ENCODE measurements around the gene POLR1A. TPM values are rescaled to one million over a fixed set of nuclear protein-coding genes. Genes with fewer than 3 reads are reported as not detected.

The POLR1A gene
- total RNA-seq, 1 donor from 2014 or later: 45.2 TPM

DNA sequence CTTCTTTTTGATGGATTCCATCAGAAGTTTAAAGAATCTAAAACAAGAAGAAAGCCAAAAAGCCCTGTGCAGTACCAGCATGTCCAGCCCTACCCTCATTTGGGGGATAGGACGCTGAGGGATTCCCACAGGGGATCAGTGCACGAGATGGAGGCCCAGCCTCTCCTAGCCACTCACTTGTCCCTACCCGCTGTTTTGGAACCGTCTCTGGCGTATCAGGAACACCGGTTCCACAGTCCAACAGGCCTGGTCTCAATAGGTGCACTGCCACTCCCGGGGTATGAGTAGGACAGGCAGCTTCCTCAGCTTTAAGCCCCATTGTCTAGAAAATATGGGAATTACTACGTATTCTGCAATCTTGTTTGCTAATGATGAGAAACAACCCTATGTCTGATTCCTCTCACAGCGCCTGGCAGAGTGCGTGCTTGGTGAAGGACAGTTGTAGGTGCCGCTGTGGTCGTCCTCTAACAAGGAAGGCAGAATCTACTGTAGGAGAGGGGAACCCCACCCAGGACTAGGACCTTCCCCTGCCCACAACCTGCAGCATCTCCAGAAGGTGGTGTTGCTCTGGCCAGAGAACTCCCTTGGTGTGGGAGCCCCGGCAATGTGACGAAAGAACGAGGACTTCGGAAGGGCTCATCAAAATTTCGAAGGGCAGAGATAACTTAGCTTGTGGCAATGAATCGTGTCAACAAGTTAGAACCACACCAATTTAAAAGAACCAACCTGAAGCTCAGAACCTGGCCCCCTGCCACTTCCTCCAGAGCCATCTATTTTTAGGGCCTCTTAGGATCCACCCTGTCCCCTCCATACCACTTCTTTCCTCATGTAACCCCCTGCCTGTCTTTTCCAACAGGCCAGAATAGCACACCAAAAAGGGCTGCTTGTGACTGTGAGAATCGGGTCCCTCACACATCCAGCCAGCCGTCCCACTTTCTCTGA is 71.7 kb downstream of the POLR1A start:
- Histone ChIP-seq H3K4me1 (ENCODE audit: insufficient read depth, low read length) (peaks cover 31% of the 10 kb centered on the region), H3K79me2 (ENCODE audit: insufficient read depth, low read length) (no peaks in the 10 kb centered on the region), H3K9ac (ENCODE audit: low read length) (no peak overlapping the region), H4K20me1 (ENCODE audit: insufficient read depth, low read length) (no peaks in the 10 kb centered on the region), H3K9me3 (ENCODE audit: insufficient read depth, low read depth, low read length) (no peaks in the 10 kb centered on the region), H3K36me3 (ENCODE audit: insufficient read depth, low read length) (peaks cover 44% of the 10 kb centered on the region), H3K4me3 (ENCODE audit: insufficient read depth, low read depth, low read length) (no peak overlapping the region), H2AFZ (ENCODE audit: low read depth, low read length) (no peak overlapping the region), H3K4me2 (ENCODE audit: low read length) (no peak overlapping the region), H3K27me3 (ENCODE audit: insufficient read depth, low read length) (no peaks in the 10 kb centered on the region), H3K27ac (ENCODE audit: low read depth, low read length) (no peak overlapping the region)
- no peaks in the 10 kb centered on the region for H3K9me3 Mint-ChIP-seq (ENCODE audit: unreplicated experiment)
- H3K4me1 Mint-ChIP-seq (ENCODE audit: low read depth, unreplicated experiment): peaks cover 27% of the 10 kb centered on the region
- no peaks in the 10 kb centered on the region for H3K27me3 Mint-ChIP-seq (ENCODE audit: low read depth, unreplicated experiment)
- H3K4me3 Mint-ChIP-seq (ENCODE audit: unreplicated experiment): no peak overlapping the region
- DNase-seq (ENCODE audit: low read depth) (no peak), FAIRE-seq (no peak)
- H3K36me3 Mint-ChIP-seq (ENCODE audit: low read depth, unreplicated experiment): peaks cover 43% of the 10 kb centered on the region
- no peak for TF ChIP-seq EZH2 (IDR thresholded peaks at IDR 0.05; ENCODE audit: insufficient read depth, low read length)
- TF ChIP-seq, protein P1, sequence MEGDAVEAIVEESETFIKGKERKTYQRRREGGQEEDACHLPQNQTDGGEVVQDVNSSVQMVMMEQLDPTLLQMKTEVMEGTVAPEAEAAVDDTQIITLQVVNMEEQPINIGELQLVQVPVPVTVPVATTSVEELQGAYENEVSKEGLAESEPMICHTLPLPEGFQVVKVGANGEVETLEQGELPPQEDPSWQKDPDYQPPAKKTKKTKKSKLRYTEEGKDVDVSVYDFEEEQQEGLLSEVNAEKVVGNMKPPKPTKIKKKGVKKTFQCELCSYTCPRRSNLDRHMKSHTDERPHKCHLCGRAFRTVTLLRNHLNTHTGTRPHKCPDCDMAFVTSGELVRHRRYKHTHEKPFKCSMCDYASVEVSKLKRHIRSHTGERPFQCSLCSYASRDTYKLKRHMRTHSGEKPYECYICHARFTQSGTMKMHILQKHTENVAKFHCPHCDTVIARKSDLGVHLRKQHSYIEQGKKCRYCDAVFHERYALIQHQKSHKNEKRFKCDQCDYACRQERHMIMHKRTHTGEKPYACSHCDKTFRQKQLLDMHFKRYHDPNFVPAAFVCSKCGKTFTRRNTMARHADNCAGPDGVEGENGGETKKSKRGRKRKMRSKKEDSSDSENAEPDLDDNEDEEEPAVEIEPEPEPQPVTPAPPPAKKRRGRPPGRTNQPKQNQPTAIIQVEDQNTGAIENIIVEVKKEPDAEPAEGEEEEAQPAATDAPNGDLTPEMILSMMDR (IDR thresholded peaks at IDR 0.05; ENCODE audit: insufficient read depth, low read depth, low read length): no peak
- no peak overlapping the region for H3K27ac Mint-ChIP-seq (ENCODE audit: unreplicated experiment)

DNA sequence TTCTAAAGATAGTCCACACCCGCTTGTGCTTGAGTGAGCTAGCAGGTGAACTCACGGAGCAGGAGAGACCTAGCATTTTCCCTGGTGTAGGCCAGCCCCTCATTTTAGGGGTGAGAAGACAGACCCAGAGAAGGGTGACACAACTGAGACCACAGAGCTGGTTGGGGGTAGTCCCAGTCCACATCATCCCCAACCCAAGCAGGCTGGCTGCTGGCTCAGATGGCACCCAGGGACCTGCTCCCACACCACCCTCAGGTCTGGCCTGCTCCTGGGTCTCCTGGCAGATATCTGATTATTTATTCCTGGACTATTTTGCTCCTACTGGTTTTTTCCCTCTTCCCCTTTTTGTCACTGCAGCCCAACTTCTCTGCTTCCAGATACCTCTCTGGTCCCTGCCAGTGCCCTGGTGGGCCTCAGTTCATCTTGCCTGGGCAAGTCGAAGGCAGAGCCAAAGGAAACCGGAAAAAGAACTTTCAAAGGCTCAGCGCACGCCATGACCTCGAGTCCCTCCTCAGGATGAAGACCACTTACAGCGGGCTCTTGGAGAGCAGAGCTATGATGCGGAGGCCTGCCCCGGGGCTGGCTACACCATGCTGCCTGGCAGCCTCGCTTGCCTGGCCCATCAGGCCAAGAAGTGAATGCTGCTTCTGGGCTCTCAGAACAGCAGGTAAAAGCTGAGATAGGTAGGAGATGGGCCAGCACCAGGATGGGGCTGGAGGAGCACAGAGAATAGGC is 72.7 kb downstream of the POLR1A start:
- H4K20me1 ChIP-seq (ENCODE audit: insufficient read depth, low read length): no peaks in the 10 kb centered on the region
- H2AFZ ChIP-seq (ENCODE audit: low read depth, low read length): no peak overlapping the region
- Mint-ChIP-seq H3K27ac (ENCODE audit: unreplicated experiment) (no peak overlapping the region), H3K36me3 (ENCODE audit: low read depth, unreplicated experiment) (peaks cover 48% of the 10 kb centered on the region), H3K4me3 (ENCODE audit: unreplicated experiment) (no peak overlapping the region), H3K9me3 (ENCODE audit: unreplicated experiment) (no peaks in the 10 kb centered on the region), H3K4me1 (ENCODE audit: low read depth, unreplicated experiment) (peaks cover 23% of the 10 kb centered on the region), H3K27me3 (ENCODE audit: low read depth, unreplicated experiment) (no peaks in the 10 kb centered on the region)
- TF ChIP-seq EZH2 (IDR thresholded peaks at IDR 0.05; ENCODE audit: insufficient read depth, low read length): no peak
- TF ChIP-seq, protein P1 (IDR thresholded peaks at IDR 0.05; ENCODE audit: insufficient read depth, low read depth, low read length): no peak
- no peaks in the 10 kb centered on the region for H3K79me2 ChIP-seq (ENCODE audit: insufficient read depth, low read length)
- H3K27ac ChIP-seq (ENCODE audit: low read depth, low read length): no peak overlapping the region
- peaks cover 45% of the 10 kb centered on the region for H3K36me3 ChIP-seq (ENCODE audit: insufficient read depth, low read length)
- DNase-seq (ENCODE audit: low read depth) (no peak), FAIRE-seq (no peak)
- H3K27me3 ChIP-seq (ENCODE audit: insufficient read depth, low read length): no peaks in the 10 kb centered on the region
- H3K9ac ChIP-seq (ENCODE audit: low read length): no peak overlapping the region
- no peak overlapping the region for H3K4me3 ChIP-seq (ENCODE audit: insufficient read depth, low read depth, low read length)
- peaks cover 28% of the 10 kb centered on the region for H3K4me1 ChIP-seq (ENCODE audit: insufficient read depth, low read length)
- H3K9me3 ChIP-seq (ENCODE audit: insufficient read depth, low read depth, low read length): no peaks in the 10 kb centered on the region
- no peak overlapping the region for H3K4me2 ChIP-seq (ENCODE audit: low read length)
